ENCODE data around the gene FBXW9.

- no peak for TF ChIP-seq CTCF (IDR thresholded peaks at IDR 0.05)
- TF ChIP-seq POLR2A (IDR thresholded peaks at IDR 0.05), result no peak
These were observed 1.7 kb upstream of the FBXW9 start for GRCh38 chr19:12698138-12698537.
